ENCODE results near the gene PF4V1. TPM values are rescaled to one million over a fixed set of nuclear protein-coding genes. Genes with fewer than 3 reads are reported as not detected.

The PF4V1 gene
- total RNA-seq, 4 donors from 2014 or later, result not detected

DNA sequence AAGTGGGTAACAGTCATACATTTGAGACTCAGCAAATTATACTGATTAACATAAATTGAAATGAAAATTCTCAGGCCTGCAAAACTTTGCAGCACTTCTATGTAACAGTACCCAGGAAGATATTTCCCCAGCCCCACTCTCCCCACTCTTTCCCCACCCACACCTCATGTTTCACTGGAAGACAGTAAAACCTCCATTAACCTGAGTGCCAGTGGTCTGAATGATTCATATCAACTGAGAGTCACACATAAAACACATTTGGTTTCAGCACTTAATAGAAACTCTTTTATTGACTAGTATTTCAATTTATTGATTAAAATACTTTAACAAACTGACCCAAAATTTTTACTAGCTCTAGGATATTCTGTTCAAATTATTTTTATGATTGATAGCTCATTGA, 9.7 kb upstream of the PF4V1 start:
- H3K36me3 ChIP-seq, result no peaks in the 10 kb centered on the region
- TF ChIP-seq CTCF (IDR thresholded peaks at IDR 0.05) (no peak), POLR2A (IDR thresholded peaks at IDR 0.05) (no peak)
- no peak overlapping the region for H3K27ac ChIP-seq
- intact Hi-C loops (cut with DNase I), result no loop called here
- no peaks in the 10 kb centered on the region for H3K9me3 ChIP-seq
- DNase-seq, result no peak
- H3K4me3 ChIP-seq (replicated peaks in 1 of 3), result no peak overlapping the region
- no peaks in the 10 kb centered on the region for H3K4me1 ChIP-seq
- no peaks in the 10 kb centered on the region for H3K27me3 ChIP-seq

GRCh38 chr4:73844345-73844744, 8.8 kb upstream of the PF4V1 start:
- intact Hi-C loops (cut with DNase I), result no loop called here
- WGBS, 2 donors, result 83 to 85% methylated on average over 3 of the region's 3 CpGs

GRCh38 chr4:73844806-73845205, 8.3 kb upstream of the PF4V1 start:
- WGBS, 2 donors, result 75 to 80% methylated on average over 2 of the region's 2 CpGs
- H3K4me1 ChIP-seq, result no peaks in the 10 kb centered on the region
- H3K9me3 ChIP-seq, result no peaks in the 10 kb centered on the region
- no peak for TF ChIP-seq POLR2A (IDR thresholded peaks at IDR 0.05)
- H3K36me3 ChIP-seq, result no peaks in the 10 kb centered on the region
- DNase-seq, result no peak
- intact Hi-C loops (cut with DNase I), result no loop called here
- H3K27me3 ChIP-seq, result no peaks in the 10 kb centered on the region
- no peak overlapping the region for H3K27ac ChIP-seq
- H3K4me3 ChIP-seq (replicated peaks in 1 of 3), result no peak overlapping the region

More at GRCh38 chr4:73844345-73844744, 8.8 kb upstream of the PF4V1 start:
- no peak for DNase-seq
- TF ChIP-seq POLR2A (IDR thresholded peaks at IDR 0.05) (no peak), CTCF (IDR thresholded peaks at IDR 0.05) (no peak)
- Histone ChIP-seq H3K36me3 (no peaks in the 10 kb centered on the region), H3K4me1 (no peaks in the 10 kb centered on the region), H3K9me3 (no peaks in the 10 kb centered on the region), H3K27ac (no peak overlapping the region), H3K4me3 (replicated peaks in 1 of 3) (no peak overlapping the region), H3K27me3 (no peaks in the 10 kb centered on the region)

DNA sequence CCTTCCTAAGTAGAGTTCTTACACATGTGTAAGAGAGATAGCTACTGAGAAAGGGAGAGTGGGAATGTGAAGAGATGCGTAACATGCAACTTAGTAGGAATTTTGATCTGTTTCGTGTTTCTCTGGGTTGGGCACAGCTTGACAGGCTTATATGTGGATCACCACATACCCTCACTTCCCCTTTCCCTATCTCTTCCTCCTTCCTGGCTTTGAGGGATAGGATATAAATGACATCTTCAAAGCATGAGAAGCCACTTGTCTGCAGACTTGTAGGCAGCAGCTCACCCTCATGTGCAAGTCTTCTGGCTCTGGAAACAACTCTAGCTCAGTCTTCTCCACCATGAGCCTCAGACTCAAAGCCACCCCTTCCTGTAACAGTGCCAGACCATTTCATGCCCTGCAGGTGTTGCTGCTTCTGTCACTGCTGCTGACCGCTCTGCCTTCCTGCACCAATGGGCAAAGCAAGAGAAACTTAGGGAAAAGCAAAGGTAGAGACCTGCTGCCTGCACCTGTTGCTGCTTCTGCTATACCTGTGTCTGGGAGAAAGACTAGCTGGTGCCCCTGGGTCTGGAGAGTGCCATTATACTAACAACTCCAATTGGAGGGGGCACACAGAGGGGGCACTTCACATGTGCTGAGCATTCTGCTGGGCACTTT, 5.4 kb upstream of the PF4V1 start:
- no peak overlapping the region for H3K27ac ChIP-seq
- H3K4me1 ChIP-seq, result no peaks in the 10 kb centered on the region
- intact Hi-C loops (cut with DNase I), result no loop called here
- no peaks in the 10 kb centered on the region for H3K36me3 ChIP-seq
- TF ChIP-seq POLR2A (IDR thresholded peaks at IDR 0.05) (no peak), CTCF (IDR thresholded peaks at IDR 0.05) (no peak)
- DNase-seq, result no peak
- 90 to 91% methylated on average over 3 of the region's 3 CpGs for WGBS, 2 donors
- H3K4me3 ChIP-seq (replicated peaks in 1 of 3), result no peak overlapping the region
- H3K27me3 ChIP-seq, result no peaks in the 10 kb centered on the region
- no peaks in the 10 kb centered on the region for H3K9me3 ChIP-seq

DNA sequence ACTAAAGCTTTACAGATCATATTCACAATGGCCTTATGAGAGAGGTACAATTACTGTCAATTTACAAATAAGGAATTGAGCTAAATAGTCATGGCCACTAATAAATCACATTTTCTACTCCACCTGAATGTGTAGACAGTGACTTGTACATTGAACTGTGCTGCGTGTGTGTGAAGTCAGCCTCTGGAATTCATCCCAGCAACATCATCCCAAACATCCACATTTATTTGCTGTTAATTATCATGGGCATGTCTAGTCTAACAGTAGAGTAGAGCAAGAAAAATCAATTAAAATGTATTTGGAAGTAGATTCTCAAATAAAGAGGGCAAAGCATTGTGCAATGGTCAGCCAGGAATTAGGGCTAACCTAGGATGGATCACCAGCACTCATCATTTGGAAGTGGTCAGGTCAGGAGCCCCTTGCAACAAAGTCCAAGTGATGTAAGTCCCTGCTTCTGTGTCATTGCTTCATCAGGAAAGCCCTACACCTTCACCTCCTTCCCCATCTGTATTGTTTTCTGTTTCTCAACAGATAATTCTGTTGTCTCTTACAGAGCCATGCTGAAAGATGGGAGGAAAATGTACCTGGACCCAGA, 4.8 kb upstream of the PF4V1 start:
- no peak overlapping the region for H3K27ac ChIP-seq
- no peak for DNase-seq
- TF ChIP-seq CTCF (IDR thresholded peaks at IDR 0.05), result no peak
- no peak overlapping the region for H3K4me3 ChIP-seq (replicated peaks in 1 of 3)
- no peaks in the 10 kb centered on the region for H3K36me3 ChIP-seq
- H3K27me3 ChIP-seq, result no peaks in the 10 kb centered on the region
- no peaks in the 10 kb centered on the region for H3K4me1 ChIP-seq
- intact Hi-C loops (cut with DNase I), result no loop called here
- 90 to 94% methylated on average over 1 of the region's 1 CpG for WGBS, 2 donors
- H3K9me3 ChIP-seq, result no peaks in the 10 kb centered on the region

Data from thyroid gland (tissue), 4 donors.